ENCODE data around the gene UGT1A7. TPM values are rescaled to one million over a fixed set of nuclear protein-coding genes. Genes with fewer than 3 reads are reported as not detected.

Gene UGT1A7
- total RNA-seq, 3 donors from 2014 or later (not counting 1 experiment from before 2014, with no cell fraction given): not detected

GRCh38 chr2:233769260-233769659 lies 87.6 kb downstream of the UGT1A7 start:
- Histone ChIP-seq H3K4me3 (ENCODE audit: low read length) (no peak overlapping the region), H3K27ac (ENCODE audit: low read length) (no peak overlapping the region), H3K4me1 (ENCODE audit: control insufficient read depth, insufficient read depth, low read length) (no peaks in the 10 kb centered on the region), H3K9me3 (ENCODE audit: control insufficient read depth, insufficient read depth, low read length) (no peaks in the 10 kb centered on the region), H3K27me3 (ENCODE audit: control insufficient read depth, insufficient read depth, low read length) (peaks cover 4% of the 10 kb centered on the region), H3K36me3 (ENCODE audit: control insufficient read depth, insufficient read depth, low read length) (no peaks in the 10 kb centered on the region)
- Mint-ChIP-seq H3K27ac (no peak overlapping the region), H3K9me3 (no peaks in the 10 kb centered on the region), H3K36me3 (no peaks in the 10 kb centered on the region), H3K4me3 (no peak overlapping the region), H3K4me1 (no peaks in the 10 kb centered on the region), H3K27me3 (ENCODE audit: low read depth in 2 of 2) (peaks cover 20 to 38% of the 10 kb centered on the region in 2 donors)
- no peak for DNase-seq
- TF ChIP-seq CTCF (IDR thresholded peaks at IDR 0.05): no peak
- intact Hi-C loops (cut with micrococcal nuclease): no loop called here
- whole genome bisulfite sequencing (ENCODE audit: insufficient coverage): 94% methylated on average over 9 of the region's 9 CpGs
- ATAC-seq: no peak

GRCh38 chr2:233772153-233772552 lies 90.5 kb downstream of the UGT1A7 start:
- no peaks in the 10 kb centered on the region for H3K36me3 ChIP-seq (ENCODE audit: control insufficient read depth, insufficient read depth, low read length)
- peaks cover 3% of the 10 kb centered on the region for H3K9me3 ChIP-seq (ENCODE audit: control insufficient read depth, insufficient read depth, low read length)
- no peak overlapping the region for H3K27ac Mint-ChIP-seq
- peaks cover 0 to 3% of the 10 kb centered on the region in 2 donors for H3K9me3 Mint-ChIP-seq
- 91% methylated on average over 16 of the region's 16 CpGs for WGBS (ENCODE audit: insufficient coverage)
- intact Hi-C loops (cut with micrococcal nuclease): no loop called here
- peaks cover 22 to 55% of the 10 kb centered on the region in 2 donors for H3K27me3 Mint-ChIP-seq (ENCODE audit: low read depth in 2 of 2)
- H3K4me3 Mint-ChIP-seq: no peak overlapping the region
- peaks cover 4% of the 10 kb centered on the region for H3K27me3 ChIP-seq (ENCODE audit: control insufficient read depth, insufficient read depth, low read length)
- DNase-seq (no peak), ATAC-seq (no peak)
- H3K36me3 Mint-ChIP-seq: no peaks in the 10 kb centered on the region
- no peak for TF ChIP-seq CTCF (IDR thresholded peaks at IDR 0.05)
- H3K4me1 ChIP-seq (ENCODE audit: control insufficient read depth, insufficient read depth, low read length): no peaks in the 10 kb centered on the region
- H3K4me1 Mint-ChIP-seq: no peaks in the 10 kb centered on the region
- H3K4me3 ChIP-seq (ENCODE audit: low read length): no peak overlapping the region
- H3K27ac ChIP-seq (ENCODE audit: low read length): no peak overlapping the region

- Histone ChIP-seq H3K27ac (ENCODE audit: low read length) (no peak overlapping the region), H3K27me3 (ENCODE audit: control insufficient read depth, insufficient read depth, low read length) (peaks cover 1% of the 10 kb centered on the region), H3K4me1 (ENCODE audit: control insufficient read depth, insufficient read depth, low read length) (no peaks in the 10 kb centered on the region), H3K9me3 (ENCODE audit: control insufficient read depth, insufficient read depth, low read length) (peaks cover 3% of the 10 kb centered on the region), H3K4me3 (ENCODE audit: low read length) (no peak overlapping the region), H3K36me3 (ENCODE audit: control insufficient read depth, insufficient read depth, low read length) (no peaks in the 10 kb centered on the region)
- intact Hi-C loops (cut with micrococcal nuclease): no loop called here
- ATAC-seq (no peak), DNase-seq (no peak)
- TF ChIP-seq CTCF (IDR thresholded peaks at IDR 0.05): no peak
- Mint-ChIP-seq H3K9me3 (peaks cover 0 to 3% of the 10 kb centered on the region in 2 donors), H3K4me1 (no peaks in the 10 kb centered on the region), H3K4me3 (no peak overlapping the region), H3K36me3 (no peaks in the 10 kb centered on the region), H3K27me3 (ENCODE audit: low read depth in 2 of 2) (peaks cover 19 to 55% of the 10 kb centered on the region in 2 donors), H3K27ac (no peak overlapping the region)
- WGBS (ENCODE audit: insufficient coverage): 78% methylated on average over 5 of the region's 5 CpGs
These were observed 90.9 kb downstream of the UGT1A7 start for GRCh38 chr2:233772583-233772982.

- DNase-seq (no peak), ATAC-seq (no peak)
- Histone ChIP-seq H3K36me3 (ENCODE audit: control insufficient read depth, insufficient read depth, low read length) (no peaks in the 10 kb centered on the region), H3K9me3 (ENCODE audit: control insufficient read depth, insufficient read depth, low read length) (peaks cover 3% of the 10 kb centered on the region), H3K27me3 (ENCODE audit: control insufficient read depth, insufficient read depth, low read length) (no peaks in the 10 kb centered on the region), H3K27ac (ENCODE audit: low read length) (no peak overlapping the region), H3K4me1 (ENCODE audit: control insufficient read depth, insufficient read depth, low read length) (no peaks in the 10 kb centered on the region), H3K4me3 (ENCODE audit: low read length) (no peak overlapping the region)
- H3K9me3 Mint-ChIP-seq: peaks cover 0 to 3% of the 10 kb centered on the region in 2 donors
- H3K4me3 Mint-ChIP-seq: no peak overlapping the region
- intact Hi-C loops (cut with micrococcal nuclease): no loop called here
- H3K4me1 Mint-ChIP-seq: no peaks in the 10 kb centered on the region
- no peak overlapping the region for H3K27ac Mint-ChIP-seq
- H3K36me3 Mint-ChIP-seq: no peaks in the 10 kb centered on the region
- 92% methylated on average over 5 of the region's 5 CpGs for WGBS (ENCODE audit: insufficient coverage)
- peaks cover 20 to 48% of the 10 kb centered on the region in 2 donors for H3K27me3 Mint-ChIP-seq (ENCODE audit: low read depth in 2 of 2)
- TF ChIP-seq CTCF (IDR thresholded peaks at IDR 0.05): no peak
These were observed 92.2 kb downstream of the UGT1A7 start for GRCh38 chr2:233773854-233774253.
